ENCODE results near the gene TIMM23B.
"Not testable (repeated sequence)": the region's sequence is repeated elsewhere in the genome, so short reads cannot be mapped to it uniquely, and the experiment has no call there.

DNA sequence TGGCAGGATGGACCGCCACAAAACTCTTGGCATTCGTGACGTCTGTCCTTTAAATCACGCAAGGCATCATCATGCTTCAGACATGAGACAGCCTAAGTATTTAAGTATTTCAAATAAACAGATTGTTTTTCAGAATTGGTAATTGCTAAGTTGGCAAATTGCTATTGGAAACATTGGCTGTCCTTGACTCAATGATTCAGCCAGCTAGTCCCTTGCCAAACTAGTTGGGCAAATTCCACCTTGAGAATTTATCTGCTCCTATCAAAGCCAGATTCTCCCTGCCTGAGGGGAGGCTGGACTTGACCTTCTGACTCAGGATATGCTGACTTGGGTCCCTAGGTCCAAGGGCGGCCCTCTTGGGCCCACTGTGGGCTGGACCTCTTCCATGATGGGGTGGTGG, 75.8 kb downstream of the TIMM23B start:
- not testable (repeated sequence) for TF ChIP-seq CTCF, POLR2A, EP300 (IDR thresholded peaks at IDR 0.05)
